IPS DF 4.7 (cell line): Measurements from ENCODE around the gene CD3E.
"Not testable (repeated sequence)": the region's sequence is repeated elsewhere in the genome, so short reads cannot be mapped to it uniquely, and the experiment has no call there.

ENCODE experiments used
- DNase-seq: peaks from one replicate; pipeline ENCODE4 v3.0.0-alpha.2; 2013; ENCODE audit warnings: low spot score; ENCODE audit errors: extremely low read depth

Gene CD3E

GRCh38 chr11:118290923-118291322 lies 13.6 kb upstream of the CD3E start:
- DNase-seq: no peak

GRCh38 chr11:118291477-118292135 lies 12.9 kb upstream of the CD3E start:
- no peak for DNase-seq

- no peak for DNase-seq
Observed at GRCh38 chr11:118294053-118294452, 10.5 kb upstream of the CD3E start.

- no peak for DNase-seq
Observed at GRCh38 chr11:118295199-118295598, 9.3 kb upstream of the CD3E start.

- no peak for DNase-seq
Observed at GRCh38 chr11:118295815-118296454, 8.6 kb upstream of the CD3E start.

- DNase-seq: no peak
Observed at GRCh38 chr11:118301600-118302195, 2.8 kb upstream of the CD3E start.

GRCh38 chr11:118304227-118304567 lies 333 bp upstream of the CD3E start:
- no peak for DNase-seq

- no peak for DNase-seq
Observed at GRCh38 chr11:118305726-118306125, 1.2 kb downstream of the CD3E start.

- no peak for DNase-seq
Observed at GRCh38 chr11:118306556-118306955, 2.0 kb downstream of the CD3E start.

- not testable (repeated sequence) for DNase-seq
Observed at GRCh38 chr11:118308995-118309528, 4.5 kb downstream of the CD3E start.

- no peak for DNase-seq
Observed at GRCh38 chr11:118310271-118310670, 5.7 kb downstream of the CD3E start.

- no peak for DNase-seq
Observed at GRCh38 chr11:118310781-118311485, 6.4 kb downstream of the CD3E start.

- no peak for DNase-seq
Observed at GRCh38 chr11:118311518-118311917, 7.0 kb downstream of the CD3E start.

- no peak for DNase-seq
Observed at GRCh38 chr11:118312328-118312727, 7.8 kb downstream of the CD3E start.

- no peak for DNase-seq
Observed at GRCh38 chr11:118313242-118313641, 8.7 kb downstream of the CD3E start.

GRCh38 chr11:118314988-118315411 lies 10.5 kb downstream of the CD3E start:
- no peak for DNase-seq

GRCh38 chr11:118318124-118318523 lies 13.6 kb downstream of the CD3E start:
- DNase-seq: no peak

- no peak for DNase-seq
Observed at GRCh38 chr11:118318581-118319336, 14.2 kb downstream of the CD3E start.

- DNase-seq: no peak
Observed at GRCh38 chr11:118319337-118319707, 14.8 kb downstream of the CD3E start.

GRCh38 chr11:118320515-118320914 lies 16.0 kb downstream of the CD3E start:
- no peak for DNase-seq

GRCh38 chr11:118321386-118322082 lies 17.0 kb downstream of the CD3E start:
- DNase-seq: no peak
